ENCODE results near the gene UBE3A.

UBE3A gene

DNA sequence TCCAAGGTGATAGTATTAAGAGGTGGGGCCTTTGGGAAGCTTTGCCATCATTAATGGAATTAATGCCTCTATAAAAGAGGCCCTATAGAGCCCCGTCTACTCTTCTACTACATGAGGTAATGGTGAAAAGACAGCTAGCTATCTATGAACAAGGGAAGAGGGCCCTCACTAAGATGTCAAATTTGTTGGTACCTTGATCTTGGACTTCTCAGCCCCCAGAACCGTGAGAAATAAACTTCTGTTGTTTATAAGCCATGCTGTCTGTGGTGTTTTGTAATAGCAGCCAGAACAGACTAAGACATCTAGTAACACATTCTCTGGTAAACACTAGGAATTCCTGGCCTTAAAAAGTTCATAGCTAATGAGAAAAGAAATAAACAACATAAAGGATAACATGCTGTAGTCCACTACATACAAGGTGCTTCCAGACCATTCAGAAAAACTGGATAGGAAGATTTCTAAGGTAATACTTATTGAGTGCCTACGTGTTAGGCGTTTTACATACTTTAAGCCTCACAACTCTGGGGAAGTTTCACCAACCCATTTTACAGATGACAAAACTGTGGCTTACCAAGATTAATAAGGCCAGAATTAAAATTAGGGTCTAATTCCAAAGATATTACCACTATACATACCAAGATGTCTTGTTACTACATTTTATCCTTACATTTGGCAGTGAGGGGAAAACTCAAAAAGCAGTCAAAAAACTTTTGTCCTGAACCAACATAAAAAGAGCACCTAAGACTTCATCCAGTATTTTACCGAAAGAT, 3.2 kb downstream of the UBE3A start:
- no peak for DNase-seq (ENCODE audit: low read depth)
- no peak overlapping the region for H3K4me3 ChIP-seq (ENCODE audit: low read depth, low read length)
- TF ChIP-seq CTCF (IDR thresholded peaks at IDR 0.05; ENCODE audit: low read depth, low read length, missing control alignments): no peak
- in situ Hi-C loops (cut with HindIII; ENCODE audit: low sequenced_read_pairs): loop anchor here (25.0 kb wide), 1 partner anchor 473 kb away; the partner anchor contains the start of genes SNRPN and SNURF

DNA sequence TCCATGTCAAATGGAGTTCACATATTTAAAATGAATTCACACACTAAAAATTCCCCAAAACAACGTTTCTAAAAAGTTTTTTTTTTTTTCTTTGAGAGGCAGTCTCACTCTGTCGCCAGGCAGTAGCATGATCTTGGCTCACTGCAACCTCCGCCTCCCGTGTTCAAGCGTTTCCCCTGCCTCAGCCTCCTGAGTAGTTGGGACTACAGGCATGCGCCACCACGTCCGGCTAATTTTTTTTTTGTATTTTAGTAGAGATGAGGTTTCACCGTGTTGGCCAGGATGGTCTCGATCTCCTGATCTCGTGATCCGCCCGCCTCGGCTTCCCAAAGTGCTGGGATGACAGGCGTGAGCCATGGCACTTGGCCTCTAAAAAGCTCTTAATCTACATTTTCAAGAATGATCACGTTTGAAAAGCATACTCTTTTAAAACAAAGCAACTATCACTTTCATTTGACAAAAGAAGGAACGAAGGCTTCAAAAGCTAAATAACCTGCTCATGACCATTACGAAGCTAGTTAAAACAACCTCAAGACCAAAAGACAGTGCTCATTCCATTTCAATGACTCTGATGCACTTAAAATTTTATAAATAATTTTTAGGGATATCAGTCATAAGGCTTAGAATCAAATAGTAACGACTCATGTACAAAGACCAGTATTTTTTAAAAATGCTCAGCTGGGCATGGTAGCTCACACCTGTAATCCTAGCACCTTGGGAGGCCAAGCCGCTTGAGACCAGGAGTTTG, 5.5 kb downstream of the UBE3A start:
- in situ Hi-C loops (cut with HindIII; ENCODE audit: low sequenced_read_pairs): loop anchor here (25.0 kb wide), 1 partner anchor 471 kb away; the partner anchor contains the start of genes SNRPN and SNURF
- TF ChIP-seq CTCF (IDR thresholded peaks at IDR 0.05; ENCODE audit: low read depth, low read length, missing control alignments): no peak
- no peak for DNase-seq (ENCODE audit: low read depth)
- H3K4me3 ChIP-seq (ENCODE audit: low read depth, low read length): no peak overlapping the region

DNA sequence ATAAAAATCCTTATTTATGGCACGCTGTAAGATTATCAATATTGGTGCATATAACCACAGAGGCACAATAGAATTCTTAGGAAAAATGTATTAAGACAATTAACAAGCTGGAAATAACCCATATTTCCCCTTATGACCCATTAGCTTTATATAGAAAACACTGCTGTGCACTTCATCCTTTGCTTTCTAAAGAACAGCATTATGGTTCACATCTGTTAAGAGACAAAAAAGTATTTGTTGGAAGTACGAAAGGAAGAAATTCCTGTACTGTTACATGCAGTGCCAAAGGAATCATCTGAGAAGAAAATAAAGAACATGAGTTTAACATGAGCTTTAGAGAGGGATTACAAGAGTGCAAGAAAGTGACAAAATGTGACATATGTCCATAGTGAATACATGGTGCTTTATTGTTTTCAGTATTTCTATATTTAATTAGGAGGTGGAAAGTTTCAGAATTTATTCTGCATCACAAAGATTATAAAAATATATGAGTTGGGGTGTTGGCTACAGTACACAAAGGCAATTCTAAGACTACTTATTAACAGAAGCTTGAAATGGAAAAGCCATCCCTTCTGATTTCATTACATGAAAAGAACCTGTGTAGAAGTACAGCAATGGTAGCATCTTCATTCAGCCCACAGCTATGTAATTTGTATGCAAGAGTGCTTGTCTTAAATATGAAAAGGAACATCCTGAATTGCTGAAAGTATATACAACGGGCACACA, 6.8 kb downstream of the UBE3A start:
- in situ Hi-C loops (cut with HindIII; ENCODE audit: low sequenced_read_pairs): loop anchor here (25.0 kb wide), 1 partner anchor 470 kb away; the partner anchor contains the start of genes SNRPN and SNURF
- no peak overlapping the region for H3K4me3 ChIP-seq (ENCODE audit: low read depth, low read length)
- no peak for TF ChIP-seq CTCF (IDR thresholded peaks at IDR 0.05; ENCODE audit: low read depth, low read length, missing control alignments)
- DNase-seq (ENCODE audit: low read depth): no peak

- no peak for TF ChIP-seq CTCF (IDR thresholded peaks at IDR 0.05; ENCODE audit: low read depth, low read length, missing control alignments)
- in situ Hi-C loops (cut with HindIII; ENCODE audit: low sequenced_read_pairs): loop anchor here (25.0 kb wide), 1 partner anchor 466 kb away; the partner anchor contains the start of genes SNRPN and SNURF
- no peak for DNase-seq (ENCODE audit: low read depth)
- H3K4me3 ChIP-seq (ENCODE audit: low read depth, low read length): no peak overlapping the region
Observed at GRCh38 chr15:25427861-25428260, 11.0 kb downstream of the UBE3A start.

- no peak overlapping the region for H3K4me3 ChIP-seq (ENCODE audit: low read depth, low read length)
- TF ChIP-seq CTCF (IDR thresholded peaks at IDR 0.05; ENCODE audit: low read depth, low read length, missing control alignments): no peak
- DNase-seq (ENCODE audit: low read depth): no peak
- in situ Hi-C loops (cut with HindIII; ENCODE audit: low sequenced_read_pairs): loop anchor here (25.0 kb wide), 1 partner anchor 465 kb away; the partner anchor contains the start of genes SNRPN and SNURF
Observed at GRCh38 chr15:25426896-25427610, 11.8 kb downstream of the UBE3A start.
